H1 (cell line): Measurements from ENCODE around the gene HOXD10. TPM values are rescaled to one million over a fixed set of nuclear protein-coding genes. Genes with fewer than 3 reads are reported as not detected.
A peak's percentile ranks its signal among the peaks of the same experiment; 100 is the strongest.

Experiments
- CREB1 ChIP-seq: IDR thresholded peaks from 2 replicates; pipeline ENCODE4 v1.6.1; 2012; ENCODE audit warnings: inconsistent platforms
- CTBP2 ChIP-seq: IDR thresholded peaks from 2 replicates; pipeline ENCODE4 v1.7.0; 2011; ENCODE audit warnings: borderline replicate concordance, mild to moderate bottlenecking, moderate library complexity, mixed read lengths, low read length; ENCODE audit not compliant: insufficient read depth, insufficient read length
- GABPA ChIP-seq: IDR thresholded peaks from 2 replicates; pipeline ENCODE4 v1.6.1; 2011; ENCODE audit warnings: mild to moderate bottlenecking, low read length, moderate library complexity, borderline replicate concordance; ENCODE audit not compliant: insufficient read depth
- GTF2F1 ChIP-seq: IDR thresholded peaks from 2 replicates; pipeline ENCODE4 v1.6.1; 2012; ENCODE audit warnings: low read depth, low read length, improper control_type of control experiment, borderline replicate concordance
- PHF8 ChIP-seq: fragments of 200-600 bp; sonication (generic); conservative IDR thresholded peaks from 2 replicates; pipeline ENCODE4 v1.7.1; 2012; ENCODE audit warnings: low read depth, mild to moderate bottlenecking, inconsistent platforms, low read length, moderate library complexity
- SIX5 ChIP-seq: IDR thresholded peaks from 2 replicates; pipeline ENCODE4 v1.6.1; 2011; ENCODE audit warnings: mild to moderate bottlenecking, low read depth, low read length
- SP1 ChIP-seq: IDR thresholded peaks from 2 replicates; pipeline ENCODE4 v1.6.1; 2011; ENCODE audit warnings: low read depth, low read length
- SP4 ChIP-seq: IDR thresholded peaks from 2 replicates; pipeline ENCODE4 v1.6.1; 2012; ENCODE audit warnings: low read length, inconsistent platforms
- TBP ChIP-seq: IDR thresholded peaks from 2 replicates; pipeline ENCODE4 v1.6.1; 2011; ENCODE audit warnings: low read depth, low read length, improper control_type of control experiment
- ZNF274 ChIP-seq: IDR thresholded peaks from 2 replicates; pipeline ENCODE4 v1.7.0; 2012; ENCODE audit warnings: low read length, borderline replicate concordance; ENCODE audit errors: extremely low read depth
- polyA plus RNA-seq, 7 experiments: library from polyadenylated mRNA; depleted of rRNA in 3 of 7; stranded (reverse) in 5 of 7; unstranded in 2 of 7; fragments of >200 nt in 5 of 7; fragments of 200-250 nt in 2 of 7; gene quantifications; 1 replicate in 5 of 7; 2 replicates in 1 of 7; 4 replicates in 1 of 7; pipeline versions ENCODE4 v1.2.1 to v1.2.3, GENCODE V29; 2011 to 2013; ENCODE audit warnings: missing spikeins in 2 of 7, mixed read lengths in 2 of 7
- total RNA-seq: library from RNA; stranded (reverse); fragmentation: NEBNext Ultra II Directional; extraction: Animal tissue kit (Norgen Biotek cat#: 25700); gene quantifications from 2 replicates; pipeline ENCODE4 v1.2.1, GENCODE V29; 2021
- TF ChIP-seq, protein P1 (sequence below): IDR thresholded peaks from 2 replicates; pipeline ENCODE4 v1.6.1; 2011; ENCODE audit warnings: low read length, improper control_type of control experiment

Gene HOXD10
- total and polyA plus RNA-seq, 2 of the 8 experiments (the other 6 are each of a cell fraction or from before 2014, with no cell fraction given), result not detected

DNA sequence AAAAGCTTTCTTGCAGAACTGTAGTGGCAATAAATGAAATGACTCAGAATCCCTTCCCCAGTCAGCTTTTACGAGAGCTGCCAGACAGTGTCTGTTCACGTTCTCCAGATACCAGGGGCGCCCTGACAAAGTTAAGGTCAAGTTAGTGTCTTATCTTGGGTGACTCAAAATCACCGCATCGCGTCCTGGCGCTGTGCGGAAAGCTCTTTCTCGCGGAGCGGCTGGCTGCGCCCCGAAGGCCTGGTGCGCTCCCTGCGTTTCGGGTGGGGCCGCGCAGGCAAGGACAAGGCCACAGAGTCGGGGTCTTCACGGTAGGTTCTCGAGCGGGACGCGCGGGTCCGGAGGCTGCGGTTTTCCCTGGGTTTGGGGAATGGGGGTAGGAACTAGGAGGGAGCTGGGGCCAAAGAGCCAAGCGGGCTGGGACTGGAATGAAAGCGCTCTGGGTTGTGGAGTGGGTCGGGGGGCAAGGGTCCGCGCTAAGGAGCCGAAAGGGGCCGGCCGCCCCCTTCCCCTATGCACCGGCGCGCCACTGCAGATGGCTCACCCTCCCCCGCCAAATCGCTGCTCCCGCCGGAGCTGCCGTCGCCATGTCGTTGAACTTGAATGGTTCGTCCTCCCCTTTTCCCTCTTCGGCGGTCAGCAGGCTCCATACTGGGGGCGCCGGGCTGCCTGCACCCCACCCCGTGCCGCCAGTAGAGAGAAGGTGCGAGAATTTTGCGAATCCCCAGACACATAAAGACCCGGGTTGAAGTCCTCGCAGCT is 12.1 kb upstream of the HOXD10 start (continued):
- TF ChIP-seq PHF8, result no peak
- TF ChIP-seq TBP, result no peak
- TF ChIP-seq SIX5, result no peak
- TF ChIP-seq SP4, result no peak
- TF ChIP-seq CREB1, result no peak
- TF ChIP-seq GABPA, result no peak
- TF ChIP-seq CTBP2, result peak; percentile 18
- no peak for TF ChIP-seq GTF2F1
- TF ChIP-seq ZNF274, result no peak
- TF ChIP-seq SP1, result 0 out of 2 replicates have a peak, but pooled peaks have one; percentile 4
- TF ChIP-seq, protein P1, sequence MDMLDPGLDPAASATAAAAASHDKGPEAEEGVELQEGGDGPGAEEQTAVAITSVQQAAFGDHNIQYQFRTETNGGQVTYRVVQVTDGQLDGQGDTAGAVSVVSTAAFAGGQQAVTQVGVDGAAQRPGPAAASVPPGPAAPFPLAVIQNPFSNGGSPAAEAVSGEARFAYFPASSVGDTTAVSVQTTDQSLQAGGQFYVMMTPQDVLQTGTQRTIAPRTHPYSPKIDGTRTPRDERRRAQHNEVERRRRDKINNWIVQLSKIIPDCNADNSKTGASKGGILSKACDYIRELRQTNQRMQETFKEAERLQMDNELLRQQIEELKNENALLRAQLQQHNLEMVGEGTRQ, result no peak
